SK-N-MC (cell line): ENCODE results near the gene DMRTB1.

Experiments used
- EZH2 ChIP-seq: fragments of 200-600 bp; sonication (generic); IDR thresholded peaks from one replicate; pipeline ENCODE4 v1.6.1; 2017; ENCODE audit warnings: antibody characterized with exemption
- FOXP2 ChIP-seq: optimal IDR thresholded peaks from 2 replicates; pipeline ENCODE3; 2011; ENCODE audit warnings: mild to moderate bottlenecking, moderate library complexity; ENCODE audit not compliant: insufficient read depth; ENCODE audit errors: extremely low read length, control extremely low read depth
- POLR2AphosphoS5 ChIP-seq: IDR thresholded peaks from 2 replicates; pipeline ENCODE4 v1.6.1; 2012; ENCODE audit warnings: mild to moderate bottlenecking, low read depth, low read length, borderline replicate concordance

- TF ChIP-seq EZH2 (no peak), POLR2AphosphoS5 (no peak), FOXP2 (no peak)
These were observed 44.4 kb downstream of the DMRTB1 start for GRCh38 chr1:53503433-53504217.
